UCSD-AML1 (cell line): ENCODE data around the gene SAYSD1.

Experiments
- DNase-seq: peaks from one replicate; lab custom pipeline; 2025; ENCODE audit not compliant: unreplicated experiment; lab: John Stamatoyannopoulos, UW

SAYSD1 gene

GRCh38 chr6:39079197-39080125, 35.5 kb downstream of the SAYSD1 start:
- DNase-seq = no peak

DNA sequence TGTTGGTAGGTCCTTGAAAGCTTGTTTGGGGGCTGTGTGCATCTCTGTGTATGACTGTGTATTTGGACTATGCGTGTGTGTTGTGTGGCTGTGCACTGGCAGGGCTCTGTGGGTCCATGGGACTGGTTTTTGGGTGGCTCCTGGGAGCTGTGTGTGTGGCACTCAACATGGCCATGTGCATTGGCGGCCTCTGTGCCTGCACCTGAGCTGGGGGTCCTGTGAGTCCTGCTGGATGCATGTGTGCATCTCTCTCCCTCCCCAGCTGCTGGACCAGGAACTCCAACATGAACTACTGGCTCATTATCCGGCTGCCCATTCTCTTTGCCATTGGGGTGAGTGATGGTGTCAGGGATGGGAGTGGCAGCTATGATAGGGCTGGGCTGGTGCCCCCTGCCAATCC, 36.3 kb downstream of the SAYSD1 start:
- DNase-seq = no peak

- DNase-seq = no peak
Measured at GRCh38 chr6:39077882-39078594, 36.9 kb downstream of the SAYSD1 start.

- DNase-seq = no peak
Measured at GRCh38 chr6:39076623-39077535, 38.1 kb downstream of the SAYSD1 start.

DNA sequence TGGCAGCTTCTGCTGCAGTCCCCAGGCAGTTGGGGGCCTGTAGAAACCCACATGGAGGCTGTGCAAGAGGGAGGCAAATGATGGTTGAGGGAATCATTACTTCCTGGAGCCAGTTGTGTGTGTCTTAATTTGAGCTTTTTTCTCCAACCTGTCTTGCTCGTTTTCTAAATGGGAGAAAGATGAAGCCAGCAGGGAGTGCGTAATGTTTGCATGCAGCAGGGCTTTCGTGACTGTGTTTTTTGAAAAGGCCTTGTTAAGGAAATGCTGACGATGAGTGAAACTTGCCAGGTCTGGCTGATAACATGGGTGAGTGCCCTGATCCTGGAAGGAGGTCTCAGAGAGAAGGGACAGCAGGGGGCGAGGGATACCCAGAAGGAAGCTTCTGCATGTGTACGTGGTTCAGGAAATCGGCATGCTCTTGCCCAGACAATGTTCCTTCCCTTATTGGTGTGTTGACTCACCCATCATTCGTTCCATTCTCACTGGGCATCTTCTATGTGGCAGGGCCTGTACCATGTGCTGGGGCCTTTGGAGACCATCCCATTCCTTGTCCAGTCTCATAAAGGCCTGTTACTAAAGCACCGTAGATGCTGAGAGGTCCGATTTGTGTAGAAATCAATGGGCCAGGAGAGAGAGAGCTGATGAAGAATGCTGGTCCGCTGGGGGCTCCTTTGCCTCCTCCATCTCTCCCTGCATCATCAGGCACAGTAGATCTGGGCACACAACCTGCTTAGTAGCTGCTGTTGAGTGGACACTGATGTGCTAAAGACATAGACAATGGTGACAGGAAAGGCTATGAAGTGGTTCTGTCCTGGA, 39.0 kb downstream of the SAYSD1 start:
- DNase-seq = no peak

GRCh38 chr6:39075010-39075686, 39.8 kb downstream of the SAYSD1 start:
- DNase-seq = no peak

DNA sequence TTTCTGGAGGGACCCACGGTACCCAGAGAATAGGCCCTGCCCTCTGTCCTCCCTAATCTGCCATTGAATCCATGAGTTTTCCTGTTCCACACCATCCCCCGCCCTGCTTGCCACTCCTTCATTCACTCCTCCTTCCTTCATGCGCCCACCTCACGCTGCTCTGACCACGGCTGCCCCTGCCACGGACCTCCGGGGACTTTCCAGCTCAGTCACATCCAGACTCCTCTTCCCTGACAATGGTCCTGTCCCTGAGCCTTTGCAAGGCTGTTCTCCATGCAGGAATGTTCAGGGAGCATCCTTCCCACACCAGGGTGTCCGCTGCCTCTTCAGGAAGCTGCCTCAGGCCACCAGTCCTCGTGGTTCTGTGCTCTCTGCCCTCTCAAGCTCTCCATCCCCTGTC, 40.5 kb downstream of the SAYSD1 start:
- no peak for DNase-seq

DNA sequence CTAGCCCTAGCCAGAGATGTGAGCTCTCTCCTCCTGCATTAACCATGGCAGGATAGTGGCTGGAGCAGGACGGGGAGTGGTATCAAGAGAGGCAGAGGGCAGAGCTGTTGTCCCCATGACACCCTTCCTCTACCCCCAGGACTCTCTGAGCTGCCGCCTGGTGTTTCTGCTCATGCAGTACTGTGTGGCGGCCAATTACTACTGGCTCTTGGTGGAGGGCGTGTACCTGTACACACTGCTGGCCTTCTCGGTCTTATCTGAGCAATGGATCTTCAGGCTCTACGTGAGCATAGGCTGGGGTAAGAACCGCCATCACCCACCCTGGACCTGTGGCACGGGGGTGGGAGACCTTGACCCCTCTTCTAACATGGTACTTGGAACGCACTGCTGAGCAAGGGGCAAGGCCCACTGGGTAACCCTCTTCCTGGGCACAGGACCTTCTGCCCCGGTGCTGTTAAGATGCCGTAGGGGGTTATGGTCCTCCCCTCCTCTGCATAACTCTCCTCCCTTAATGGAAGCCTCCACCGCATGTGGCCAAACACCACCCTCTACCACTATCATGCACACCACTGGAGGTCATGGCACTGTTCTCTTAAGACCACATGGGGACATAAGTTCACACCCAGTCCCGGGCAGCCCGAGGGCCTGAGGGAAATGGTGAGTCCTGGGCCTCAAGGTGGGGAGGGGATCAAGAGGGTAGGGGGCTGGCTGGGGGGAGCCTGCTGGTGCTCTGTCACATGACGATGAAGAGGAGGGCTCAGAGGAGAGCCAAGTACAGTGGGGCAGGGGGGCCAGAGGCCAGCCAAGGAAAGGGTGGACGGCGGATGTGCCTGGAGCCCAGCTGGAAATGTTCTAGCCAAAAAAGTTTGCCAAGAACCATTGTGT, 41.3 kb downstream of the SAYSD1 start:
- DNase-seq = no peak

GRCh38 chr6:39072830-39073229, 42.2 kb downstream of the SAYSD1 start:
- no peak for DNase-seq

- DNase-seq = no peak
Measured at GRCh38 chr6:39068391-39068790, 46.6 kb downstream of the SAYSD1 start.

- DNase-seq = no peak
Measured at GRCh38 chr6:39065561-39065960, 49.4 kb downstream of the SAYSD1 start.

DNA sequence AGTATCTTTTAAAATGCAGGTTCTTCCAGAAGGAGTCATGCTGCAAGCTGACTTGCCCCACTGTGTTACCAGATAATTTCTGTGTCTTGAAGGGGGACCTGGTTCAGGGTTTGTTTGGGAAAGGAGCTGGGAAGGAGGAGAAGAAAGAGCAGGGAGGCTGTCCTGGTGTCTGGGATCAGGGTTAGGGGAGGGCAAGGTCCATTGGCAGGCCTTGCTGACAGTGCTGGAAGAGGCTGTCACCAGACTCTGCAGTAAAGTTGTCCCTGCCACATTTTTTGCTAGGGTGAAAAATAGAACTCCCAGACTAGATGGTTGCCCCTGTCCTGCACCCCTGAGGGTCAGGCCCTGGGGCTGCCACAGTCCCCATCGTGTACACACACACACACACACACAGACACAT, 51.5 kb downstream of the SAYSD1 start:
- no peak for DNase-seq

- no peak for DNase-seq
Measured at GRCh38 chr6:39062014-39062740, 52.8 kb downstream of the SAYSD1 start.

DNA sequence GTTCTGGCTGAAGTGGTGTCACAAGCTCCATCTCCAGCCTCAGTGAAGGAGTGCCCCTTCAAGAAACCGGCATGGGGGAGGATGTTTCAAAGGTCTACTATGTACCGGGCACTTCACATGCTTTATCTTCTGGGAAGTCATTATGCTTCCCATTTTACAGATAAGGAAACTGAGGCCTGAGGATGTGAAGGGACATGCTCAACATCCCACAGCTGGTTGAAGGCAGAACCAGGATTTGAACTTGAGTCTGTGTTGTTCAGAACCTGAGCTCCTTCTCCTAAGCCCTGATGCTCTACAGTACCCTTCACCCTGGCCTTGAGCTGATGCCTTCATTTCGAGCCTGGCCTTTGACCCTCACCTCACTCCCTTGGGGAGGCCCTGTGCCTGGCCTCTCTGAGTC, 53.4 kb downstream of the SAYSD1 start:
- DNase-seq = no peak

GRCh38 chr6:39061182-39061581, 53.8 kb downstream of the SAYSD1 start:
- DNase-seq = no peak

GRCh38 chr6:39060467-39061160, 54.4 kb downstream of the SAYSD1 start:
- DNase-seq = no peak

GRCh38 chr6:39059496-39060310, 55.3 kb downstream of the SAYSD1 start:
- no peak for DNase-seq
